Inflammatory macrophage (primary cell): Measurements from ENCODE around the gene AGMO.

Source experiments
- DNase-seq, 2 donors: peaks; one replicate each; pipeline ENCODE4 v3.0.0-alpha.2; 2020 to 2022

Gene AGMO

GRCh38 chr7:15214976-15215375 is 346.8 kb downstream of the AGMO start:
- no peak for DNase-seq

- DNase-seq = no peak
Measured at GRCh38 chr7:15213093-15213492, 348.7 kb downstream of the AGMO start.

- DNase-seq = no peak
Measured at GRCh38 chr7:15209429-15209828, 352.4 kb downstream of the AGMO start.

GRCh38 chr7:15204421-15204820 is 357.4 kb downstream of the AGMO start:
- DNase-seq = no peak

GRCh38 chr7:15199482-15199881 is 362.3 kb downstream of the AGMO start:
- peak in 1 of 2 donors; percentile 13 for DNase-seq

GRCh38 chr7:15197042-15197977 is 364.5 kb downstream of the AGMO start:
- DNase-seq = no peak

GRCh38 chr7:15178065-15178464 is 383.8 kb downstream of the AGMO start:
- no peak for DNase-seq

- DNase-seq = no peak
Measured at GRCh38 chr7:15176089-15176488, 385.7 kb downstream of the AGMO start.

- no peak for DNase-seq
Measured at GRCh38 chr7:15175152-15175551, 386.7 kb downstream of the AGMO start.

- no peak for DNase-seq
Measured at GRCh38 chr7:15174485-15174884, 387.3 kb downstream of the AGMO start.

- no peak for DNase-seq
Measured at GRCh38 chr7:15168489-15168888, 393.3 kb downstream of the AGMO start.

GRCh38 chr7:15167912-15168311 is 393.9 kb downstream of the AGMO start:
- DNase-seq = no peak

GRCh38 chr7:15166620-15167019 is 395.2 kb downstream of the AGMO start:
- no peak for DNase-seq

- no peak for DNase-seq
Measured at GRCh38 chr7:15159261-15159660, 402.6 kb downstream of the AGMO start.

GRCh38 chr7:15158141-15158810 is 403.5 kb downstream of the AGMO start:
- DNase-seq = no peak
